NCI-H2196 (cell line): ENCODE data around the gene PANK1.

ENCODE experiments used
- DNase-seq: peaks from one replicate; lab custom pipeline; 2025; ENCODE audit not compliant: unreplicated experiment; lab: John Stamatoyannopoulos, UW

The PANK1 gene

GRCh38 chr10:89644967-89645741 lies at the start of gene PANK1:
TSS of gene PANK1 (minus strand) at chr10:89645242. CDS start at chr10:89644891, 351 bp downstream.
- DNase-seq = peak; percentile 42

- DNase-seq = no peak
Observed at GRCh38 chr10:89693176-89693575, 48.1 kb upstream of the PANK1 start.

- no peak for DNase-seq
Observed at GRCh38 chr10:89692416-89692815, 47.4 kb upstream of the PANK1 start.

- no peak for DNase-seq
Observed at GRCh38 chr10:89690027-89690426, 45.0 kb upstream of the PANK1 start.

GRCh38 chr10:89685936-89686335 lies 40.9 kb upstream of the PANK1 start:
- no peak for DNase-seq

GRCh38 chr10:89684604-89685003 lies 39.6 kb upstream of the PANK1 start:
- no peak for DNase-seq

- peak; percentile 21 for DNase-seq
Observed at GRCh38 chr10:89683883-89684282, 38.8 kb upstream of the PANK1 start.

- no peak for DNase-seq
Observed at GRCh38 chr10:89679986-89680385, 34.9 kb upstream of the PANK1 start.

- DNase-seq = no peak
Observed at GRCh38 chr10:89677341-89677740, 32.3 kb upstream of the PANK1 start.

- DNase-seq = no peak
Observed at GRCh38 chr10:89670926-89671325, 25.9 kb upstream of the PANK1 start.

- DNase-seq = no peak
Observed at GRCh38 chr10:89669985-89670384, 24.9 kb upstream of the PANK1 start.

- no peak for DNase-seq
Observed at GRCh38 chr10:89668386-89669071, 23.5 kb upstream of the PANK1 start.

GRCh38 chr10:89666138-89666537 lies 21.1 kb upstream of the PANK1 start:
- DNase-seq = no peak

- no peak for DNase-seq
Observed at GRCh38 chr10:89665302-89665701, 20.3 kb upstream of the PANK1 start.

- no peak for DNase-seq
Observed at GRCh38 chr10:89664203-89664602, 19.2 kb upstream of the PANK1 start.

GRCh38 chr10:89663144-89663543 lies 18.1 kb upstream of the PANK1 start:
- no peak for DNase-seq

GRCh38 chr10:89662596-89662995 lies 17.6 kb upstream of the PANK1 start:
- no peak for DNase-seq

GRCh38 chr10:89659143-89660131 lies 14.4 kb upstream of the PANK1 start:
- DNase-seq = no peak

- DNase-seq = no peak
Observed at GRCh38 chr10:89657302-89657701, 12.3 kb upstream of the PANK1 start.

- no peak for DNase-seq
Observed at GRCh38 chr10:89655722-89656121, 10.7 kb upstream of the PANK1 start.

GRCh38 chr10:89653410-89653869 lies 8.4 kb upstream of the PANK1 start:
- no peak for DNase-seq
